ENCODE data around the gene SMARCB1.

The SMARCB1 gene

DNA sequence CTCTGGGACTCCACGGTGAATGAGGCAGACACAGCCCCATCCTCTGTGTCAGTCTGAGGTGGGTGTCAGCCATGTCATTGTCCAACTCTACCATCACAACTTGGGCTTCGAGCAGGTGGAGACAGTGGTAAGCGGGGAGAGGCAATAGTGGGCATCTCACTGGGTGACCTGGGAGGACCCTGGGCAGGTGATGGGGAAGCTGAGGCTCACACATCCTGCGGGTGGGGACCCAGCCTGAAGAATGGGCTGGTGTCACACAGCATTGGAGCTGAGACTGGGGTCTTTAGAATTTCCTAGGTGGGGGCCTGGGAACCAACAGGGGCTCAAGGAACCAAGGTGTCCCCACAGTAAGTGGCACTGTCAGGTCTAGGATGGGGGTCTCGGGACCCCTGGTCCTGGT lies 7.0 kb upstream of the SMARCB1 start:
- FAIRE-seq, result no peak
- TF ChIP-seq POLR2A (IDR thresholded peaks at IDR 0.05; ENCODE audit: low read depth, low read length), result no peak
- DNase-seq (ENCODE audit: insufficient read length, low spot score), result no peak

DNA sequence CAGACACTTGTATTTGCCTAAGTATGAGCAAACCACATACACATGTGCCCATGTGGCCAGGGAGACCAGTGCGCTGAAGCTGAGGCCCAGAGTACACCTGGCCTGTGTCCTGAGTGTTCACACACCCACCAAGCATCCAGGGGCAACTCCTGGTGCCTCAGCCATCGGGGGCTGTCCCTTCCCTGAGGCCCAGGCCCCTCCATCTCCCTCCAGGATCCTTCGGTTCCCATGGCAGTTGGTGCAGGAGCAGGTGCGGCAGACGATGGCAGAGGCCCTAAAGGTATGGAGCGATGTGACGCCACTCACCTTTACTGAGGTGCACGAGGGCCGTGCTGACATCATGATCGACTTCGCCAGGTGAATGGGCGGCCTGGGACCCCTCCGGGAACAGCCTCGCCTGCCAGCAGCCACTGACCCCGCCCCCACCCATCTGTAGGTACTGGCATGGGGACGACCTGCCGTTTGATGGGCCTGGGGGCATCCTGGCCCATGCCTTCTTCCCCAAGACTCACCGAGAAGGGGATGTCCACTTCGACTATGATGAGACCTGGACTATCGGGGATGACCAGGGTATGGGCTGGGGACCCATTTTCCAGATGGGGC lies 6.5 kb upstream of the SMARCB1 start:
- FAIRE-seq, result no peak
- DNase-seq (ENCODE audit: insufficient read length, low spot score), result no peak
- TF ChIP-seq POLR2A (IDR thresholded peaks at IDR 0.05; ENCODE audit: low read depth, low read length), result no peak

DNA sequence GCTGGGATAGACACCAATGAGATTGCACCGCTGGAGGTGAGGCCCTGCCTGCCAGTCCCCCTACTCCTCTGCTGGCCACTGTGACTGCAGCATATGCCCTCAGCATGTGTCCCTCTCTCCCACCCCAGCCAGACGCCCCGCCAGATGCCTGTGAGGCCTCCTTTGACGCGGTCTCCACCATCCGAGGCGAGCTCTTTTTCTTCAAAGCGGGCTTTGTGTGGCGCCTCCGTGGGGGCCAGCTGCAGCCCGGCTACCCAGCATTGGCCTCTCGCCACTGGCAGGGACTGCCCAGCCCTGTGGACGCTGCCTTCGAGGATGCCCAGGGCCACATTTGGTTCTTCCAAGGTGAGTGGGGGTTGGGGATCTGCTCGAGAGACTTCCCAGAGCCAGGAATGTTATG lies 5.7 kb upstream of the SMARCB1 start:
- DNase-seq (ENCODE audit: insufficient read length, low spot score) (no peak), FAIRE-seq (no peak)
- TF ChIP-seq POLR2A (IDR thresholded peaks at IDR 0.05; ENCODE audit: low read depth, low read length), result no peak

DNA sequence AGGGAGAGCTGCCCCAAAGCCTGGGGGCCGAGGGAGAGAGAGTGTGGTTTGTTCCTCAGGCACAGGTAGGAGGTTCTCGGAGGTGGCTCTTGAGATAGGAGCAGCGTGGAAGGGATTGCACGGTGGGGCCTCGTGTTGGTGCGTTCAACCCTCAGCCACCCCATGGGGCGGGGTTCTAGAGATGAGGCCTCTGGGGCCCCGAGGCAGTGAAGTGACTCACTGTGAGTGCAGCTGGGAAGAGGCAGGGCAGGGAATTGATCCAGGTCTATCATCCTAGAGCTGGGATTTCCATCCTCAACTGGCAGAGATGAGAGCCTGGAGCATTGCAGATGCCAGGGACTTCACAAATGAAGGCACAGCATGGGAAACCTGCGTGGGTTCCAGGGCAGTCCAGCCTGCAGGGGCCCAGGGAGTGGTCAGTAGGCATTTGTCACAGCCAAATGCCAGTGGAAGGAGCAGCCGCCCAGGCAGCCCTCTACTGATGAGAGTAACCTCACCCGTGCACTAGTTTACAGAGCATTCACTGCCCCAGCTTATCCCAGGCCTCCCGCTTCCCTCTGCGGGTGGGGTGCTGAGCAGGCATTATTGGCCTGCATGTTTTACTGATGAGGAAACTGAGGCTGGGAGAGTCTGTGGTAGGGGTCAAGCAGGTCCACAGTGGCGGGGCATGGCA lies 5.1 kb upstream of the SMARCB1 start:
- no peak for TF ChIP-seq POLR2A (IDR thresholded peaks at IDR 0.05; ENCODE audit: low read depth, low read length)
- peak; percentile 83 for DNase-seq (ENCODE audit: insufficient read length, low spot score)
- no peak for FAIRE-seq

DNA sequence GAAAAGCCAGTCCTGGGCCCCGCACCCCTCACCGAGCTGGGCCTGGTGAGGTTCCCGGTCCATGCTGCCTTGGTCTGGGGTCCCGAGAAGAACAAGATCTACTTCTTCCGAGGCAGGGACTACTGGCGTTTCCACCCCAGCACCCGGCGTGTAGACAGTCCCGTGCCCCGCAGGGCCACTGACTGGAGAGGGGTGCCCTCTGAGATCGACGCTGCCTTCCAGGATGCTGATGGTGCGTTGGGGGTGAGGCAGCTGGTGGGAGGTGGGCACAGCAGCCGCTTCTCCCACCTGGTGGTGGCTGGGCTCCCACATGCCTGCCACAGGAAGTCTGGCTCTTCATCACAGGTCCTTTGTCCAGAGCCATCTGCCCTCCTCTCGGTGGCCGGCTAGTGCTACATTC lies 4.5 kb upstream of the SMARCB1 start:
- FAIRE-seq (no peak), DNase-seq (ENCODE audit: insufficient read length, low spot score) (no peak)
- TF ChIP-seq POLR2A (IDR thresholded peaks at IDR 0.05; ENCODE audit: low read depth, low read length), result no peak

DNA sequence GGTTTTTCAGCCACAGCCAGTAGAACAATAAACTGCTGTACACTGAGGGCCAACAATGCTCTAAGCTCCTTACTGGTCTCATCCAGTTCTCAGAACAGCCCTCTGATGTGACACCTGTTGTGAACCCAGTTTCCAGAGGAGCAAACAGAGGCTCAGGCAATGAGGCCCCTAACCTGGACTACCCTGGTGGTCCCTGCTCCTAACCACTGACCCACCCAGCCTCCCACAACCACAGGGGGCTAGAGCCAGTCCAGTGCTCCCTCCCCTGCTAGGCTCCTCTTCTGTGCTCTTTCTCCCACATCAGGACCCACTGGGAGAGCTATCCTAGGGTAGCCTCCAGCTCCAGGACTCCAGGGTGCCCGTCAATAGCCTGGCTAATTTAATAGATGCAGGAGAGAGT lies 4.1 kb upstream of the SMARCB1 start:
- FAIRE-seq (no peak), DNase-seq (ENCODE audit: insufficient read length, low spot score) (no peak)
- no peak for TF ChIP-seq POLR2A (IDR thresholded peaks at IDR 0.05; ENCODE audit: low read depth, low read length)

DNA sequence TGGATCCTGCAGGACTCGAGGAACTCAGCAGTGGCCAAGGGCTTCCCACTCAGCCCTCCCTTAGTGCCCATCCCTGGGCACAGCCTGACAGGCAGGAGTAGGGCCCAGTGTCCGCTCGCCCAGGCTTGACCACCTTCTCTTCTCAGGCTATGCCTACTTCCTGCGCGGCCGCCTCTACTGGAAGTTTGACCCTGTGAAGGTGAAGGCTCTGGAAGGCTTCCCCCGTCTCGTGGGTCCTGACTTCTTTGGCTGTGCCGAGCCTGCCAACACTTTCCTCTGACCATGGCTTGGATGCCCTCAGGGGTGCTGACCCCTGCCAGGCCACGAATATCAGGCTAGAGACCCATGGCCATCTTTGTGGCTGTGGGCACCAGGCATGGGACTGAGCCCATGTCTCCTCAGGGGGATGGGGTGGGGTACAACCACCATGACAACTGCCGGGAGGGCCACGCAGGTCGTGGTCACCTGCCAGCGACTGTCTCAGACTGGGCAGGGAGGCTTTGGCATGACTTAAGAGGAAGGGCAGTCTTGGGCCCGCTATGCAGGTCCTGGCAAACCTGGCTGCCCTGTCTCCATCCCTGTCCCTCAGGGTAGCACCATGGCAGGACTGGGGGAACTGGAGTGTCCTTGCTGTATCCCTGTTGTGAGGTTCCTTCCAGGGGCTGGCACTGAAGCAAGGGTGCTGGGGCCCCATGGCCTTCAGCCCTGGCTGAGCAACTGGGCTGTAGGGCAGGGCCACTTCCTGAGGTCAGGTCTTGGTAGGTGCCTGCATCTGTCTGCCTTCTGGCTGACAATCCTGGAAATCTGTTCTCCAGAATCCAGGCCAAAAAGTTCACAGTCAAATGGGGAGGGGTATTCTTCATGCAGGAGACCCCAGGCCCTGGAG lies 3.3 kb upstream of the SMARCB1 start:
- no peak for FAIRE-seq

DNA sequence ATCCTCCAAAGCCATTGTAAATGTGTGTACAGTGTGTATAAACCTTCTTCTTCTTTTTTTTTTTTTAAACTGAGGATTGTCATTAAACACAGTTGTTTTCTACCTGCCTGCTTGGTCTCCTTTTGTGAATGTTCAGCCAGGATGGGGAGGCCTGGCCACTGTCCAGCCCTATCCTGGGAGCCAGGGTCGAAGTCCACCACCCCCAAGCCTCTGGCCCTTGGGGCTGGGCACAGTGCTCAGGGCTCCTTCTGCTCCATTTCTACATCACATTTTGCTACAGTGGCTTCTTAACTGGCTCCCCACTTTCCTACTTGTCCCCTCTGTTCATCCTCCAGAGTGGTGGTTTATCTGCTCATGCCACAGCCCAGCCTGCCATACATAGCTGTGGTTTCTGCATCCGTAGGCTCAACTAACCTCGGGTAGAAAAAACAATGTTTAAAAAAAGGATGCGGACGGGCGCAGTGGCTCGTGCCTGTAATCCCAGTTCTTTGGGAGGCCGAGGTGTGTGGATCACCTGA lies 2.5 kb upstream of the SMARCB1 start:
- TF ChIP-seq POLR2A (IDR thresholded peaks at IDR 0.05; ENCODE audit: low read depth, low read length), result no peak
- FAIRE-seq, result no peak
- no peak for DNase-seq (ENCODE audit: insufficient read length, low spot score)

More for the DNA sequence above, 3.3 kb upstream of the SMARCB1 start:
- no peak for TF ChIP-seq POLR2A (IDR thresholded peaks at IDR 0.05; ENCODE audit: low read depth, low read length)
- DNase-seq (ENCODE audit: insufficient read length, low spot score), result no peak

DNA sequence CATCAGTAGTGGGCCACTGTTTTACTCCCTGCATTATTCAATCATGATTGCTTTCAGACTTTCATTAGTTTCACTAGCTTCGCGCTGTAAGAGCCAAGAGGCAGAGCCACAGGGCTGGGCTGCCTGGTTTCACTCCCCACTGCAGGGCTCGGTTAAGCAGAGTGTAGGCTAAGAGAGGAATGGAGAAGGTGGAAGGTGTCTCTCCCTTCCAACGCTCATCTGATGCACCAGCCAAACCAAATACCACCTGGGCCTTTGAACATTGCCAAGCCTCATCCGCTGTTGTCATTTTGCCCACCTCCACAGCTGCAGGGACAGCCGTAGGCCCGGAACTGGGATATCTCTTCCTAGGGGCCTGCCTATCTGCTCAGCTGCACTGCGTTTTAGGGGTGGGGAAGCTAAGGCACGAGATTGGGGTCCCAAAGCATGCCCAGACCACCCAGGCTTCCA lies 480 bp upstream of the SMARCB1 start:
- FAIRE-seq, result no peak
- TF ChIP-seq POLR2A (IDR thresholded peaks at IDR 0.05; ENCODE audit: low read depth, low read length), result no peak
- no peak for DNase-seq (ENCODE audit: insufficient read length, low spot score)

DNA sequence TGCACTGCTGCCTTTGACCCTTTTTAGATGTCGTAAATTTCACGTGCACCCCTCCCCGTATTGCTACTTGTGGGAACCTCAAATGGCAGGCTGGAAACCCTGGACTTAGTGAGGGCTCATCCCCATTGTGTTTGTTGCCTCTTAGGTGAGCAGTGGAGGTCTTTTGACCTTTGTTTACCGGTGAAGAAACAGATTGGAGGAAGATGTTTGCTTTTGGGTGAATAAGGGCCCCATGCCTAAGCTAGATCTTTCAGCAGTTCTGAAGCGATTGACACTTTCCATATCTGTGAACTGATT lies 782 bp downstream of the SMARCB1 start:
- no peak for FAIRE-seq
- DNase-seq (ENCODE audit: insufficient read length, low spot score), result no peak
- no peak for TF ChIP-seq POLR2A (IDR thresholded peaks at IDR 0.05; ENCODE audit: low read depth, low read length)

DNA sequence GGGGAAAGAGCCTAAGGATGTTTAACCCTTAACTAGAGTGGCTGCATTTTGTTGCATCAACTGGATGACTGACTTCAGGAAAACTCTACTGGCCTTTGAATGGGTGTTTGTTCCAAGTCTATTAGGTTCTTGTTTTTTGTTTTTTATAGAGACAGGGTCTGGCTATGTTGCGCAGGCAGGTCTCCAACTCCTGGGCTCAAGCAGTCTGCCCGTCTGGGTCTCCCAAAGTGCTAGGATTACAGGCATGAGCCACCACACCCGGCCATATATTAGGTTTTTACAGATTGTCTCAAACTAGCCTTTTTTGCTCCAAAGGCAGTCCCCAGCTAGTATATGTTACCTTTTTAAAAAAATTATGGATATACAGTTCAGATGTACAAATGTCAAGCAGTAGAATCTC lies 1.1 kb downstream of the SMARCB1 start:
- DNase-seq (ENCODE audit: insufficient read length, low spot score) (no peak), FAIRE-seq (no peak)
- TF ChIP-seq POLR2A (IDR thresholded peaks at IDR 0.05; ENCODE audit: low read depth, low read length), result no peak

DNA sequence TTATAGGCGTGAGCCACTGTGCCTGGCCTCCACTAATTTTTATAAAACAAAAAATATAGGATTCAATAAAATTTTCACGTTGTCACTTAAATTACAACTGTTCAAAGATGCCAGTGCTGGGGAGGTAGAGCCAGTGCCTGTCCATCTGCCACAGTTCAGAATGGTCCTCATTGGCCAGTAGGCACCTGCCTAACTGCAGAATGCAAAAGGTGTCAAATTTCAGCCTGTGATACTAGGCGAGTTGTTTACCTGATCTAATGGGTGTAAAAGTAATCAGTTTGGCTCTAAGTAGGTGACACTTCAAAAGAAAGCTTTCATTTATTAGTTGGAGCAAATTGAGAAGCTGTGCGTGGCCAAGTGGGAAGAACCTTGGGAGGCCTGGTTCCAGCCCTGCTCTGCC lies 2.4 kb downstream of the SMARCB1 start:
- TF ChIP-seq POLR2A (IDR thresholded peaks at IDR 0.05; ENCODE audit: low read depth, low read length), result no peak
- FAIRE-seq (no peak), DNase-seq (ENCODE audit: insufficient read length, low spot score) (no peak)

DNA sequence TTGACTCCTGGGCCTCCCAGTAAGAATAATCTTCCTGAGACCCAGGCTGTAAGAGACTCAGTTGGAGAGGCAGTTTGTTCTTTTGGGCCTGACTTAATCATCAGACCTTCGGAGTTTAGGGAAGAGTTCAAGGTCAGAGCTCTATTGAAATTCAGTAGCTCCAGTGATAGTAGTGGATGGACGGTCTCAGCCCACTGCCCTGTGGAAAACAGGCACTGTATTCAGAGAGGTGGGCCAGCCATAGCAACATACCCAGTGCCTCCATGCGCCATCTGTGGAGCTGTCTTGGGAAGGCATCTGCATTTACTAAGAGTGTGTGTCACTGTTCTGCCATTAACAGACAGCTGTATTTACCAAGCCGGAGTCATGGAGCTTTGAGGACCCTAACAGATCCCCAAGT lies 2.9 kb downstream of the SMARCB1 start:
- DNase-seq (ENCODE audit: insufficient read length, low spot score) (no peak), FAIRE-seq (no peak)
- TF ChIP-seq POLR2A (IDR thresholded peaks at IDR 0.05; ENCODE audit: low read depth, low read length), result no peak

All from H54 (cell line).